SK-N-MC (cell line): Measurements from ENCODE around the gene UNC119B.
"Not testable (repeated sequence)": the region's sequence is repeated elsewhere in the genome, so short reads cannot be mapped to it uniquely, and the experiment has no call there.

Source experiments
- EZH2 ChIP-seq: fragments of 200-600 bp; sonication (generic); IDR thresholded peaks from one replicate; pipeline ENCODE4 v1.6.1; 2017; ENCODE audit warnings: antibody characterized with exemption
- POLR2AphosphoS5 ChIP-seq: IDR thresholded peaks from 2 replicates; pipeline ENCODE4 v1.6.1; 2012; ENCODE audit warnings: mild to moderate bottlenecking, low read depth, low read length, borderline replicate concordance

GRCh38 chr12:120732198-120732597 lies 21.9 kb downstream of the UNC119B start:
- TF ChIP-seq EZH2, POLR2AphosphoS5: not testable (repeated sequence)
